ENCODE measurements around the gene PSMA5. TPM values are rescaled to one million over a fixed set of nuclear protein-coding genes. Genes with fewer than 3 reads are reported as not detected.

PSMA5 gene
- total and polyA plus RNA-seq, 12 donors, result 22.7 to 94.6 (median 59.2) TPM

- Histone ChIP-seq H3K4me3 (no peak overlapping the region), H3K4me1 (peaks cover 5 to 95% (median 77%) of the 10 kb centered on the region in 9 donors), H3K27me3 (no peaks in the 10 kb centered on the region), H3K36me3 (no peaks in the 10 kb centered on the region), H3K9me3 (no peaks in the 10 kb centered on the region), H3K27ac (peak overlapping the region in 9 of 10 donors; percentile 19 to 96 (median 71))
- no peak for TF ChIP-seq CTCF (IDR thresholded peaks at IDR 0.05)
- intact Hi-C loops (cut with DNase I), result no loop called here
- WGBS, 2 donors, result 86 to 89% methylated on average over 7 of the region's 7 CpGs
- ATAC-seq (no peak), DNase-seq (no peak)
These were observed 42.4 kb downstream of the PSMA5 start for GRCh38 chr1:109383854-109384253.

- Histone ChIP-seq H3K27me3 (no peaks in the 10 kb centered on the region), H3K4me1 (peaks cover 5 to 90% (median 71%) of the 10 kb centered on the region in 9 donors), H3K9me3 (no peaks in the 10 kb centered on the region), H3K27ac (peak overlapping the region; percentile 19 to 96 (median 64)), H3K4me3 (no peak overlapping the region), H3K36me3 (no peaks in the 10 kb centered on the region)
- intact Hi-C loops (cut with DNase I), result no loop called here
- TF ChIP-seq CTCF (IDR thresholded peaks at IDR 0.05), result no peak
- no peak for DNase-seq
- WGBS, 2 donors, result 41 to 56% methylated on average over 2 of the region's 2 CpGs
- ATAC-seq, result no peak
These were observed 43.0 kb downstream of the PSMA5 start for GRCh38 chr1:109383087-109383779.

DNA sequence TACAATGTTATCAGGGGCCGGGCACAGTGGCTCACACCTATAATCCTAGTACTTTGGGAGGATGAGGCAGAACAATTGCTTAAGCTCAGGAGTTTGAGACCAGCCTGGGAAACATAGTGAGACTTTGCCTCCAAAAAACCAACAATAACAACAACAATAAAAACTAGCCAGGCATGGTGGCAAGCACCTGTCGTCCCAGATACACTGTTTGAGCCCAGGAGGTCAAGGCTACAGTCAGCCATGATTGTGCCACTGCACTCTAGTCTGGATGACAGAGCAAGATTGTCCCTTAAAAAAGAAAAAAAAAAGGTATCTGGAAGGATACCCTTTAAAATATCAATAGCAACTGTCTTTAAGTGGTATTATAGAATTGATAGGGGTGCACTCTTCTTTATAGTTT, 44.7 kb downstream of the PSMA5 start:
- WGBS, 2 donors, result 56 to 66% methylated on average over 2 of the region's 2 CpGs
- no peak for TF ChIP-seq CTCF (IDR thresholded peaks at IDR 0.05)
- intact Hi-C loops (cut with DNase I), result no loop called here
- Histone ChIP-seq H3K4me1 (peaks cover 5 to 86% (median 62%) of the 10 kb centered on the region in 9 donors), H3K27ac (peak overlapping the region in 6 of 10 donors; percentile 18 to 96 (median 82)), H3K36me3 (no peaks in the 10 kb centered on the region), H3K9me3 (no peaks in the 10 kb centered on the region), H3K27me3 (no peaks in the 10 kb centered on the region), H3K4me3 (no peak overlapping the region)
- ATAC-seq (peak in 1 of 8 donors; percentile 44), DNase-seq (no peak)

- Histone ChIP-seq H3K27me3 (no peaks in the 10 kb centered on the region), H3K27ac (peak overlapping the region in 5 of 10 donors; percentile 43 to 96 (median 59)), H3K36me3 (no peaks in the 10 kb centered on the region), H3K4me3 (no peak overlapping the region), H3K4me1 (peaks cover 5 to 71% (median 46%) of the 10 kb centered on the region in 9 donors), H3K9me3 (no peaks in the 10 kb centered on the region)
- WGBS, 2 donors, result 96 to 97% methylated on average over 3 of the region's 3 CpGs
- ATAC-seq, result no peak
- no peak for DNase-seq
- TF ChIP-seq CTCF (IDR thresholded peaks at IDR 0.05), result no peak
- intact Hi-C loops (cut with DNase I), result no loop called here
These were observed 46.3 kb downstream of the PSMA5 start for GRCh38 chr1:109379907-109380306.

Data from heart right ventricle (tissue), 16 donors.